CD14-positive monocyte (primary cell): ENCODE results near the gene TEX30. TPM values are rescaled to one million over a fixed set of nuclear protein-coding genes. Genes with fewer than 3 reads are reported as not detected.

Source experiments
- DNase-seq, 3 donors: peaks; one replicate each; pipeline ENCODE4 v3.0.0-alpha.2; 2011 to 2022
- H2AFZ ChIP-seq: 2 replicates; pipeline ENCODE4 v1.6.0; 2012; ENCODE audit warnings: mild to moderate bottlenecking, low read depth, low read length, inconsistent platforms; ENCODE audit not compliant: insufficient read depth, poor library complexity, severe bottlenecking
- H3K27ac ChIP-seq, 2 donors: 1 replicate in 1 of 2; 2 replicates in 1 of 2; pipeline ENCODE4 v1.5.1; 2012 to 2013; ENCODE audit warnings: low read length in 2 of 2, control low read depth in 1 of 2, inconsistent platforms in 1 of 2, low read depth in 1 of 2, mild to moderate bottlenecking in 1 of 2
- H3K27me3 ChIP-seq, 2 donors: one replicate each; pipeline versions ENCODE4 v1.6.0 to v1.6.1; 2011 to 2013; ENCODE audit warnings: low read length in 2 of 2; ENCODE audit not compliant: control insufficient read depth in 2 of 2, insufficient read depth in 2 of 2
- H3K36me3 ChIP-seq, 2 donors: replicated peaks in 1 of 2; 1 replicate in 1 of 2; 2 replicates in 1 of 2; pipeline versions ENCODE4 v1.5.1 to v1.6.1; 2012 to 2013; ENCODE audit warnings: low read length in 2 of 2, control low read depth in 1 of 2, inconsistent platforms in 1 of 2, mild to moderate bottlenecking in 1 of 2; ENCODE audit not compliant: insufficient read depth in 2 of 2, control insufficient read depth in 1 of 2
- H3K4me1 ChIP-seq, 2 donors: 1 replicate in 1 of 2; 2 replicates in 1 of 2; pipeline versions ENCODE4 v1.5.1 to v1.6.1; 2012 to 2013; ENCODE audit warnings: low read length in 2 of 2, control low read depth in 1 of 2, inconsistent platforms in 1 of 2, mild to moderate bottlenecking in 1 of 2, moderate library complexity in 1 of 2; ENCODE audit not compliant: insufficient read depth in 2 of 2, control insufficient read depth in 1 of 2
- H3K4me2 ChIP-seq: replicated peaks from 2 replicates; pipeline ENCODE3; 2012; ENCODE audit warnings: low read length, moderate library complexity, mild to moderate bottlenecking; ENCODE audit not compliant: poor library complexity, severe bottlenecking; ENCODE audit errors: extremely low read depth
- H3K4me3 ChIP-seq, 3 experiments: fragments of 200-600 bp in 1 of 3; sonication (generic) in 1 of 3; replicated peaks in 1 of 3; 1 replicate in 2 of 3; 2 replicates in 1 of 3; pipeline ENCODE4 v1.5.1; 2011 to 2013; ENCODE audit warnings: low read length in 3 of 3, mild to moderate bottlenecking in 3 of 3, control low read depth in 2 of 3, low read depth in 2 of 3, inconsistent platforms in 1 of 3, moderate library complexity in 1 of 3
- H3K79me2 ChIP-seq: 2 replicates; pipeline ENCODE4 v1.6.0; 2012; ENCODE audit warnings: mild to moderate bottlenecking, control low read depth, inconsistent platforms, low read length, moderate library complexity; ENCODE audit not compliant: insufficient read depth
- H3K9ac ChIP-seq: 2 replicates; pipeline ENCODE4 v1.6.0; 2017; ENCODE audit warnings: low read length, mild to moderate bottlenecking; ENCODE audit not compliant: insufficient read depth, poor library complexity, severe bottlenecking
- H3K9me3 ChIP-seq, 2 donors: replicated peaks in 1 of 2; 1 replicate in 1 of 2; 2 replicates in 1 of 2; pipeline versions ENCODE4 v1.5.1 to v1.6.1; 2012 to 2013; ENCODE audit warnings: low read length in 2 of 2, control low read depth in 1 of 2; ENCODE audit not compliant: control insufficient read depth in 1 of 2, insufficient read depth in 1 of 2
- H4K20me1 ChIP-seq: 2 replicates; pipeline ENCODE4 v1.6.0; 2012; ENCODE audit warnings: mild to moderate bottlenecking, low read length, control low read depth, moderate library complexity; ENCODE audit not compliant: insufficient read depth
- H3K27ac Mint-ChIP-seq, 7 donors: one replicate each; pipeline ENCODE4 v1.8.0; 2020; ENCODE audit warnings: mild to moderate bottlenecking in 7 of 7, mixed read lengths in 7 of 7, moderate library complexity in 6 of 7, inconsistent platforms in 2 of 7
- H3K27me3 Mint-ChIP-seq, 3 donors: one replicate each; pipeline ENCODE4 v1.8.0; 2021 to 2022; ENCODE audit warnings: low read depth in 3 of 3, mild to moderate bottlenecking in 3 of 3, mixed read lengths in 3 of 3, moderate library complexity in 3 of 3, inconsistent platforms in 1 of 3
- H3K36me3 Mint-ChIP-seq, 2 donors: one replicate each; pipeline ENCODE4 v1.8.0; 2020; ENCODE audit warnings: mixed read lengths in 2 of 2, inconsistent platforms in 1 of 2, mild to moderate bottlenecking in 1 of 2
- H3K4me1 Mint-ChIP-seq: one replicate; pipeline ENCODE4 v1.8.0; 2020; ENCODE audit warnings: mild to moderate bottlenecking, mixed read lengths
- H3K4me3 Mint-ChIP-seq, 2 donors: one replicate each; pipeline ENCODE4 v1.8.0; 2020; ENCODE audit warnings: mild to moderate bottlenecking in 2 of 2, mixed read lengths in 2 of 2, moderate library complexity in 1 of 2
- H3K9me3 Mint-ChIP-seq, 7 donors: one replicate each; pipeline ENCODE4 v1.8.0; 2020 to 2022; ENCODE audit warnings: mixed read lengths in 7 of 7, mild to moderate bottlenecking in 6 of 7, moderate library complexity in 6 of 7, inconsistent platforms in 2 of 7
- WGBS: methylation state at CpG from one replicate; pipeline ENCODE4 v1.1.5; 2013; ENCODE audit warnings: missing lambda C conversion rate; ENCODE audit not compliant: insufficient coverage; 5-methylcytosine and 5-hydroxymethylcytosine counted together
- intact Hi-C, 2 donors: fragments of 100-400 bp; cut with micrococcal nuclease; formaldehyde crosslinking; loops; one replicate each; pipeline versions ENCODE4 v1.15.0 to v1.15.1; 2023
- polyA plus RNA-seq, 3 donors: library from polyadenylated mRNA; depleted of rRNA in 1 of 3; unstranded in 2 of 3; stranded (reverse) in 1 of 3; fragments of 300-500 nt in 2 of 3; fragments of >200 nt in 1 of 3; fragmentation: Illumina TruSeq in 2 of 3; gene quantifications; 1 replicate in 2 of 3; 2 replicates in 1 of 3; pipeline ENCODE4 v1.2.3, GENCODE V29; 2012 to 2021
- TF ChIP-seq, protein P1 (sequence below): fragments of 200-600 bp; IDR thresholded peaks from one replicate; pipeline ENCODE4 v1.8.0; 2022; ENCODE audit warnings: antibody characterized with exemption, mild to moderate bottlenecking

TEX30 gene
- polyA plus RNA-seq, 3 donors = 2.7 to 11.3 (median 10.9) TPM

DNA sequence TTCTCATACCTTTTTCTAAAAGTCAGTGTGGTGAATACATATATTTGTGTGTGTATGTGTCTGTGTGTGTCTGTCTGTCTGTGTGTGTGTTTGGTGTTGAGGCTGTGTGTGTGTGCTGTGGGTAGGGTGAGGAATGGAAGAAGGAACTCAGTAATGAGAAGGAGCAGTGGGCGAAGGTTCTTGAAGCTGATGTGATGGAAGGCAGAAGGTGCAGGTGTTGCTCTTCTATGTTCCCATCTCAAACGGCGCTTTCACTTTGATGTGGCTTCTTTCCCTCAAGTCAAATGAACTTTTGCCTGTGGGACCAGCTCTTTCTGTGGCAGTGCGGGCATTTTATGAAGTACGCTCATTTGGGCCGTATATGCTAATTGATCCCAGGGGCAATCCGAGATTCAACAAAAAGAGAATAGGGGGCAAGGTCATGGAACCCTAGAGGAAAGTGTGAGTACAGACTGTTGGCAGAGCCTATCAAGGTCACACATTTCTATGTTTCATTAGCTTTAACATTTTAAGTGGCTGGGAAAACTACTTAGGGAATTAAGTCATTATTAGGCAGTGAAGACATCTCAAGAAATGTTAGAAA lies 40.5 kb upstream of the TEX30 start:
- Mint-ChIP-seq H3K27me3 (no peaks in the 10 kb centered on the region), H3K4me1 (no peaks in the 10 kb centered on the region), H3K9me3 (peaks cover 0 to 7% (median 3%) of the 10 kb centered on the region in 7 donors), H3K27ac (peak overlapping the region in 1 of 7 donors; percentile 10), H3K36me3 (peaks cover 10 to 12% of the 10 kb centered on the region in 2 donors), H3K4me3 (no peak overlapping the region)
- no peak overlapping the region for H3K9ac ChIP-seq
- no peak overlapping the region for H3K4me2 ChIP-seq
- 91% methylated on average over 4 of the region's 7 CpGs for WGBS
- DNase-seq = no peak
- H3K36me3 ChIP-seq = no peaks in the 10 kb centered on the region
- intact Hi-C loops = no loop called here
- H3K27ac ChIP-seq = no peak overlapping the region
- H3K4me1 ChIP-seq = no peaks in the 10 kb centered on the region
- H3K27me3 ChIP-seq = no peaks in the 10 kb centered on the region
- H2AFZ ChIP-seq = no peak overlapping the region
- no peak overlapping the region for H3K4me3 ChIP-seq
- peaks cover 0 to 4% of the 10 kb centered on the region in 2 donors for H3K9me3 ChIP-seq
- H3K79me2 ChIP-seq = no peaks in the 10 kb centered on the region
- TF ChIP-seq, protein P1, sequence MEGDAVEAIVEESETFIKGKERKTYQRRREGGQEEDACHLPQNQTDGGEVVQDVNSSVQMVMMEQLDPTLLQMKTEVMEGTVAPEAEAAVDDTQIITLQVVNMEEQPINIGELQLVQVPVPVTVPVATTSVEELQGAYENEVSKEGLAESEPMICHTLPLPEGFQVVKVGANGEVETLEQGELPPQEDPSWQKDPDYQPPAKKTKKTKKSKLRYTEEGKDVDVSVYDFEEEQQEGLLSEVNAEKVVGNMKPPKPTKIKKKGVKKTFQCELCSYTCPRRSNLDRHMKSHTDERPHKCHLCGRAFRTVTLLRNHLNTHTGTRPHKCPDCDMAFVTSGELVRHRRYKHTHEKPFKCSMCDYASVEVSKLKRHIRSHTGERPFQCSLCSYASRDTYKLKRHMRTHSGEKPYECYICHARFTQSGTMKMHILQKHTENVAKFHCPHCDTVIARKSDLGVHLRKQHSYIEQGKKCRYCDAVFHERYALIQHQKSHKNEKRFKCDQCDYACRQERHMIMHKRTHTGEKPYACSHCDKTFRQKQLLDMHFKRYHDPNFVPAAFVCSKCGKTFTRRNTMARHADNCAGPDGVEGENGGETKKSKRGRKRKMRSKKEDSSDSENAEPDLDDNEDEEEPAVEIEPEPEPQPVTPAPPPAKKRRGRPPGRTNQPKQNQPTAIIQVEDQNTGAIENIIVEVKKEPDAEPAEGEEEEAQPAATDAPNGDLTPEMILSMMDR = no peak
- no peaks in the 10 kb centered on the region for H4K20me1 ChIP-seq

DNA sequence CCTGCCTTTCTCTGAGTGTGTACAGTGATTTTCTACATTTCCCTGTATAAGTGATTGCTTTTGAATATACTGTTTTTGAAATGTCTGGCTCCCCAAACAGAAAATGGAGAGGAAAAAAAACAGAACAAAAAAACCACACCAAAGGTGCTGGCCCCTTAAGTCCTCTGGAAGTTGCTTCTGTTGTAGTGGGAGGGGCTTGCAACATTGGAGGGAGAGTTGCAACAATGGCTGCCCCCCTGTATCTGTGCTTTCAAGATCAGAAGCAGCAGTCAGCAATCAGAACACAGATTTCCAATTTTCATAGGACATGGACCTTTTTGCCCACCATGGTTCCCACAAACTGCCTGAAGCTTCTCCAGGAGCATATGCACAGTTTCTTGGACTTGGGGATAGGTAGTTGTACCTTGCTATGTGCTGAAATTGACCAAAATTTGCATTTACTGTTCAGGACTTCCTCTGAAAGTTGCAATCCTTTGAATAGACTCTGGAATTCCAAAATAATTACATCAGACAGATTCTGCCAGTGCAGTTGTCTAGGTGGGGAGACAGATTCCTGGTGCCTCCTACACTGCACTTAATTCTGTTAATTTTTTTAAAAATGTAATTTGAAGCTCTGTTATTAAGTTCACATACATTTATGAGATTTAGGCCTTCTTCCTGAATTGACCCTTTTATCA lies 39.2 kb upstream of the TEX30 start:
- H3K27me3 Mint-ChIP-seq = no peaks in the 10 kb centered on the region
- no peaks in the 10 kb centered on the region for H3K36me3 ChIP-seq
- peaks cover 0 to 4% of the 10 kb centered on the region in 2 donors for H3K9me3 ChIP-seq
- H3K9ac ChIP-seq = no peak overlapping the region
- no peak for DNase-seq
- H2AFZ ChIP-seq = no peak overlapping the region
- no peak overlapping the region for H3K4me3 Mint-ChIP-seq
- H3K79me2 ChIP-seq = no peaks in the 10 kb centered on the region
- no peak overlapping the region for H3K27ac Mint-ChIP-seq
- H3K4me1 ChIP-seq = no peaks in the 10 kb centered on the region
- no peak overlapping the region for H3K4me2 ChIP-seq
- H3K36me3 Mint-ChIP-seq = peaks cover 9 to 10% of the 10 kb centered on the region in 2 donors
- H3K27ac ChIP-seq = no peak overlapping the region
- H3K27me3 ChIP-seq = no peaks in the 10 kb centered on the region
- intact Hi-C loops = no loop called here
- H3K4me3 ChIP-seq = no peak overlapping the region
- TF ChIP-seq, protein P1 = no peak
- H4K20me1 ChIP-seq = no peaks in the 10 kb centered on the region
- no peaks in the 10 kb centered on the region for H3K4me1 Mint-ChIP-seq
- H3K9me3 Mint-ChIP-seq = peaks cover 0 to 7% (median 3%) of the 10 kb centered on the region in 7 donors
